ENCODE measurements around the gene GALNT7.

GRCh38 chr4:173199553-173199952 lies 30.9 kb downstream of the GALNT7 start:
- TF ChIP-seq CTCF (IDR thresholded peaks at IDR 0.05): no peak
- TF ChIP-seq POLR2A (IDR thresholded peaks at IDR 0.05): no peak
